Stimulated activated CD8-positive, alpha-beta memory T cell treated with anti-CD3 and anti-CD28 coated beads, Interleukin-12 subunit alpha, Interleukin-12 subunit beta, amount 100 ng/mL, for 24 hours (primary cell): ENCODE results near the gene PDE11A.

Source experiments
- DNase-seq: peaks from one replicate; pipeline ENCODE4 v3.0.0-alpha.2; 2020; ENCODE audit errors: extremely low read depth

The PDE11A gene

GRCh38 chr2:177726931-177727348, 345.6 kb downstream of the PDE11A start:
- DNase-seq = no peak

- DNase-seq = no peak
Measured at GRCh38 chr2:177724398-177725287, 347.9 kb downstream of the PDE11A start.

GRCh38 chr2:177723235-177723634, 349.3 kb downstream of the PDE11A start:
- no peak for DNase-seq

GRCh38 chr2:177721818-177722567, 350.6 kb downstream of the PDE11A start:
- DNase-seq = no peak

GRCh38 chr2:177721087-177721486, 351.5 kb downstream of the PDE11A start:
- DNase-seq = no peak

GRCh38 chr2:177717831-177718618, 354.6 kb downstream of the PDE11A start:
- no peak for DNase-seq

- no peak for DNase-seq
Measured at GRCh38 chr2:177716484-177716883, 356.1 kb downstream of the PDE11A start.

GRCh38 chr2:177715771-177716170, 356.8 kb downstream of the PDE11A start:
- no peak for DNase-seq

- no peak for DNase-seq
Measured at GRCh38 chr2:177714704-177715103, 357.9 kb downstream of the PDE11A start.

GRCh38 chr2:177712462-177712861, 360.1 kb downstream of the PDE11A start:
- DNase-seq = no peak

GRCh38 chr2:177711483-177712265, 360.9 kb downstream of the PDE11A start:
- no peak for DNase-seq

GRCh38 chr2:177710889-177711288, 361.7 kb downstream of the PDE11A start:
- no peak for DNase-seq

GRCh38 chr2:177709986-177710401, 362.6 kb downstream of the PDE11A start:
- no peak for DNase-seq

- DNase-seq = no peak
Measured at GRCh38 chr2:177708660-177709444, 363.7 kb downstream of the PDE11A start.

GRCh38 chr2:177708106-177708505, 364.5 kb downstream of the PDE11A start:
- no peak for DNase-seq

GRCh38 chr2:177705511-177706173, 366.9 kb downstream of the PDE11A start:
- no peak for DNase-seq

- DNase-seq = no peak
Measured at GRCh38 chr2:177703159-177703558, 369.4 kb downstream of the PDE11A start.

GRCh38 chr2:177698281-177698680, 374.3 kb downstream of the PDE11A start:
- DNase-seq = no peak

GRCh38 chr2:177694348-177694747, 378.2 kb downstream of the PDE11A start:
- DNase-seq = no peak
